WTC11 (cell line): Measurements from ENCODE around the gene CNP. TPM values are rescaled to one million over a fixed set of nuclear protein-coding genes. Genes with fewer than 3 reads are reported as not detected.

ENCODE experiments used
- ATAC-seq: fragments of 200-7000 bp; cut with Tn5 transposase; 2 replicates; pipeline ENCODE4 v1.10.0; 2021; ENCODE audit warnings: mild to moderate bottlenecking, moderate library complexity
- CTCF ChIA-PET: fragments of 300-600 bp; sonication (Branson Sonifier 250); formaldehyde crosslinking; loops from one replicate; lab custom pipeline; 2021; ENCODE audit warnings: antibody characterized with exemption; lab: Charles Lee
- POLR2A ChIA-PET: fragments of 350-600 bp; sonication (Branson Sonifier 250); formaldehyde crosslinking; loops from one replicate; lab custom pipeline; 2021; ENCODE audit warnings: antibody characterized with exemption; lab: Charles Lee
- DNase-seq: peaks from one replicate; pipeline ENCODE4 v3.0.0; 2021; ENCODE audit warnings: low spot score
- H3K27ac Mint-ChIP-seq: 2 replicates; pipeline ENCODE4 v1.8.0; 2021; ENCODE audit warnings: mixed read lengths
- H3K27me3 Mint-ChIP-seq: 2 replicates; pipeline ENCODE4 v1.8.0; 2021; ENCODE audit warnings: low read depth, mild to moderate bottlenecking, moderate library complexity, mixed read lengths
- H3K36me3 Mint-ChIP-seq: 2 replicates; pipeline ENCODE4 v1.8.0; 2021; ENCODE audit warnings: mixed read lengths
- H3K4me1 Mint-ChIP-seq: 2 replicates; pipeline ENCODE4 v1.8.0; 2022; ENCODE audit warnings: mixed read lengths
- H3K4me3 Mint-ChIP-seq: 2 replicates; pipeline ENCODE4 v1.8.0; 2021; ENCODE audit warnings: mild to moderate bottlenecking, moderate library complexity, mixed read lengths
- H3K9me3 Mint-ChIP-seq: 2 replicates; pipeline ENCODE4 v1.8.0; 2021; ENCODE audit warnings: mixed read lengths
- ATF1 ChIP-seq: sonication (generic); formaldehyde crosslinking; IDR thresholded peaks from 2 replicates; pipeline ENCODE4 v1.8.1; 2023; ENCODE audit warnings: mild to moderate bottlenecking, moderate library complexity, missing genetic modification reagents
- CDX4 ChIP-seq: fragments of 250-450 bp; sonication (Bioruptor Pico); IDR thresholded peaks from 2 replicates; pipeline ENCODE4 v1.9.0; 2021; ENCODE audit warnings: moderate library complexity, mild to moderate bottlenecking, inconsistent platforms, borderline replicate concordance
- EMX1 ChIP-seq: fragments of 250-450 bp; sonication (Bioruptor Pico); IDR thresholded peaks from 2 replicates; pipeline ENCODE4 v1.8.0; 2021; ENCODE audit warnings: mild to moderate bottlenecking
- GTF2I ChIP-seq: fragments of 250-450 bp; sonication (Bioruptor Pico); conservative IDR thresholded peaks from 2 replicates; pipeline ENCODE4 v1.4.0; 2021; ENCODE audit warnings: mild to moderate bottlenecking
- KAT7 ChIP-seq: sonication (generic); formaldehyde crosslinking; IDR thresholded peaks from 2 replicates; pipeline ENCODE4 v1.8.1; 2023; ENCODE audit warnings: missing genetic modification reagents, mild to moderate bottlenecking, borderline replicate concordance
- SOX15 ChIP-seq: fragments of 250-450 bp; sonication (Bioruptor Pico); IDR thresholded peaks from 2 replicates; pipeline ENCODE4 v1.9.0; 2021; ENCODE audit warnings: mild to moderate bottlenecking
- SP1 ChIP-seq: sonication (generic); formaldehyde crosslinking; conservative IDR thresholded peaks from 2 replicates; pipeline ENCODE4 v1.8.1; 2022; ENCODE audit warnings: missing genetic modification reagents
- ZBTB21 ChIP-seq: sonication (generic); formaldehyde crosslinking; IDR thresholded peaks from 2 replicates; pipeline ENCODE4 v1.8.1; 2023; ENCODE audit warnings: mild to moderate bottlenecking, missing genetic modification reagents, borderline replicate concordance
- ZNF121 ChIP-seq: sonication (generic); formaldehyde crosslinking; IDR thresholded peaks from 2 replicates; pipeline ENCODE4 v1.8.0; 2023; ENCODE audit warnings: missing genetic modification reagents
- ZNF423 ChIP-seq: fragments of 250-450 bp; sonication (Bioruptor Pico); IDR thresholded peaks from 2 replicates; pipeline ENCODE4 v2.1.2; 2022; ENCODE audit warnings: mild to moderate bottlenecking, moderate library complexity
- total RNA-seq: library from RNA; stranded (reverse); gene quantifications from 3 replicates; pipeline ENCODE4 v1.2.3, GENCODE V29; 2021
- TF ChIP-seq, protein P1 (sequence below): sonication (generic); formaldehyde crosslinking; IDR thresholded peaks from 2 replicates; pipeline ENCODE4 v1.8.0; 2023; ENCODE audit warnings: mild to moderate bottlenecking, missing genetic modification reagents
- TF ChIP-seq, protein P2 (sequence below): sonication (generic); formaldehyde crosslinking; IDR thresholded peaks from 2 replicates; pipeline ENCODE4 v1.8.1; 2023; ENCODE audit warnings: mild to moderate bottlenecking, missing genetic modification reagents
- TF ChIP-seq, protein P3 (sequence below): sonication (generic); formaldehyde crosslinking; IDR thresholded peaks from 2 replicates; pipeline ENCODE4 v1.8.1; 2023; ENCODE audit warnings: mild to moderate bottlenecking, moderate library complexity, missing genetic modification reagents
- TF ChIP-seq, protein P4 (sequence below): sonication (generic); formaldehyde crosslinking; IDR thresholded peaks from 2 replicates; pipeline ENCODE4 v1.8.1; 2022; ENCODE audit warnings: missing genetic modification reagents, borderline replicate concordance

CNP gene
- total RNA-seq, 1 experiment from 2014 or later, result 52.5 TPM

DNA sequence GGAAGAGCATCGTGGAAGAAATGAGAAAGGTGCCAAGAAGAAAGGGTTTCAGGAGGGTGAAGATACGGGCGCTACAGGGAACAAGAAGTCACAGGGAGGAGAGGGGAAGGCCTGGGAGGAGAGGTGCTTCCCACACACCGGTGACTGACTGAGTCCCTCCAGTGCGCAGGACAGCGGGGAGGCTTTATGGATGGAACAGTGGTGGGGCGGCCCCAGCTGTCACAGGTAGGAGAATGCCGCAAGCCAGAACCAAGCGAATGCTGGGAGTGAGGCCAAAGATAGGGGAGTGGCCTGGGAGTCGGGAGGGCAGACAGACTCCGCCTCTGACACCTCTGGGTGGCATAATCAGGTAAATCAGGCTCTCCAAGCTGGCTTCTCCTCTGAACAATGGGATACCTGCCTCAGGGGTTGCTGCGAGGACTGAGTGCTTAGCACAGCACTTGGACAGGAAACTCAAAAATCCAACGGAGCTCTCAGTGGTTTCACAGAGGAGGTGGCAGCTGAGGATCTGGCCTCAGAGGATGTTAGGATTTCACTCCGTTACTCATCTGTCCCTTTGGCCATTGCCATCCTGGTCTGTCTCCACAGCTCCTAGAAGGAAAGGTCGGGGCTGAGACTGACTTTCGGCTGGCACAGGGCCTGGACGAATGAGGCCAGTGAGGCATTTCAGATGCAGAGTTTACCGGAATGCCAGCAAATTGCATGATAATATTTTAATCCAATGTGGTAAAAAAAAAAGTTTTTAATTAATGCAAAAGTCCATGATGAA is 717 bp upstream of the CNP start:
- peak overlapping the region; percentile 84 for H3K4me3 Mint-ChIP-seq
- TF ChIP-seq, protein P1, sequence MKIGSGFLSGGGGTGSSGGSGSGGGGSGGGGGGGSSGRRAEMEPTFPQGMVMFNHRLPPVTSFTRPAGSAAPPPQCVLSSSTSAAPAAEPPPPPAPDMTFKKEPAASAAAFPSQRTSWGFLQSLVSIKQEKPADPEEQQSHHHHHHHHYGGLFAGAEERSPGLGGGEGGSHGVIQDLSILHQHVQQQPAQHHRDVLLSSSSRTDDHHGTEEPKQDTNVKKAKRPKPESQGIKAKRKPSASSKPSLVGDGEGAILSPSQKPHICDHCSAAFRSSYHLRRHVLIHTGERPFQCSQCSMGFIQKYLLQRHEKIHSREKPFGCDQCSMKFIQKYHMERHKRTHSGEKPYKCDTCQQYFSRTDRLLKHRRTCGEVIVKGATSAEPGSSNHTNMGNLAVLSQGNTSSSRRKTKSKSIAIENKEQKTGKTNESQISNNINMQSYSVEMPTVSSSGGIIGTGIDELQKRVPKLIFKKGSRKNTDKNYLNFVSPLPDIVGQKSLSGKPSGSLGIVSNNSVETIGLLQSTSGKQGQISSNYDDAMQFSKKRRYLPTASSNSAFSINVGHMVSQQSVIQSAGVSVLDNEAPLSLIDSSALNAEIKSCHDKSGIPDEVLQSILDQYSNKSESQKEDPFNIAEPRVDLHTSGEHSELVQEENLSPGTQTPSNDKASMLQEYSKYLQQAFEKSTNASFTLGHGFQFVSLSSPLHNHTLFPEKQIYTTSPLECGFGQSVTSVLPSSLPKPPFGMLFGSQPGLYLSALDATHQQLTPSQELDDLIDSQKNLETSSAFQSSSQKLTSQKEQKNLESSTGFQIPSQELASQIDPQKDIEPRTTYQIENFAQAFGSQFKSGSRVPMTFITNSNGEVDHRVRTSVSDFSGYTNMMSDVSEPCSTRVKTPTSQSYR (CRISPR knock-in tag), result no peak
- TF ChIP-seq ZNF423 (CRISPR knock-in tag) (peak; percentile 68), SP1 (0 out of 2 replicates have a peak, but pooled peaks have one; percentile 37), KAT7 (CRISPR knock-in tag) (no peak), ZBTB21 (CRISPR knock-in tag) (peak; percentile 37; the same call in 1 of the 2 replicates)
- TF ChIP-seq, protein P2, sequence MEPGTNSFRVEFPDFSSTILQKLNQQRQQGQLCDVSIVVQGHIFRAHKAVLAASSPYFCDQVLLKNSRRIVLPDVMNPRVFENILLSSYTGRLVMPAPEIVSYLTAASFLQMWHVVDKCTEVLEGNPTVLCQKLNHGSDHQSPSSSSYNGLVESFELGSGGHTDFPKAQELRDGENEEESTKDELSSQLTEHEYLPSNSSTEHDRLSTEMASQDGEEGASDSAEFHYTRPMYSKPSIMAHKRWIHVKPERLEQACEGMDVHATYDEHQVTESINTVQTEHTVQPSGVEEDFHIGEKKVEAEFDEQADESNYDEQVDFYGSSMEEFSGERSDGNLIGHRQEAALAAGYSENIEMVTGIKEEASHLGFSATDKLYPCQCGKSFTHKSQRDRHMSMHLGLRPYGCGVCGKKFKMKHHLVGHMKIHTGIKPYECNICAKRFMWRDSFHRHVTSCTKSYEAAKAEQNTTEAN (CRISPR knock-in tag), result no peak
- TF ChIP-seq, all 79 proteins: peak for 3
- DNase-seq (peak; percentile 84), ATAC-seq (peak; percentile 82)
- Mint-ChIP-seq H3K27ac (peak overlapping the region; percentile 94), H3K36me3 (no peaks in the 10 kb centered on the region; the same call in 1 of the 2 replicates), H3K4me1 (peaks cover 18% of the 10 kb centered on the region), H3K9me3 (no peaks in the 10 kb centered on the region), H3K27me3 (peaks cover 11% of the 10 kb centered on the region)
- POLR2A ChIA-PET, result interaction anchor here (0.6 to 1.6 kb wide), 8 partner anchors 9 to 181 kb away, joined by 3 to 7 read pairs (median 3); partner anchors contain the start of genes DNAJC7, NKIRAS2 and ODAD4
- CTCF ChIA-PET, result interaction anchor here (0.9 to 2.6 kb wide), 16 partner anchors 9 to 562 kb away, joined by 3 to 14 read pairs (median 4); partner anchors contain the start of genes ACLY, DNAJC7, JUP and KAT2A

- H3K27me3 Mint-ChIP-seq, result peaks cover 8% of the 10 kb centered on the region
- peaks cover 18% of the 10 kb centered on the region for H3K4me1 Mint-ChIP-seq
These were observed 736 bp downstream of the CNP start for GRCh38 chr17:41967141-41967920.

More at GRCh38 chr17:41967141-41967920, 736 bp downstream of the CNP start:
- ATAC-seq (peak; percentile 1; the same call in 1 of the 2 replicates), DNase-seq (peak; percentile 23)
- Mint-ChIP-seq H3K27ac (peak overlapping the region; percentile 47; the same call in 1 of the 2 replicates), H3K4me3 (peak overlapping the region; percentile 64), H3K9me3 (no peaks in the 10 kb centered on the region), H3K36me3 (peaks cover 5% of the 10 kb centered on the region; the same call in 1 of the 2 replicates)
- ChIA-PET CTCF (interaction anchor here (0.6 to 2.5 kb wide), 5 partner anchors 10 to 154 kb away, joined by 3 to 9 read pairs (median 3); partner anchors contain the start of genes KAT2A and ODAD4), POLR2A (interaction anchor here (0.8 to 2.6 kb wide), 5 partner anchors 8 to 103 kb away, joined by 3 to 7 read pairs (median 5); partner anchors contain the start of genes KLHL11, NKIRAS2 and ODAD4)
- TF ChIP-seq ZNF121 (CRISPR knock-in tag) (peak; percentile 99), GTF2I (no peak), SOX15 (CRISPR knock-in tag) (no peak), CDX4 (no peak), ATF1 (CRISPR knock-in tag) (no peak), EMX1 (CRISPR knock-in tag) (0 out of 2 replicates have a peak, but pooled peaks have one; percentile 37)
- TF ChIP-seq, protein P3, sequence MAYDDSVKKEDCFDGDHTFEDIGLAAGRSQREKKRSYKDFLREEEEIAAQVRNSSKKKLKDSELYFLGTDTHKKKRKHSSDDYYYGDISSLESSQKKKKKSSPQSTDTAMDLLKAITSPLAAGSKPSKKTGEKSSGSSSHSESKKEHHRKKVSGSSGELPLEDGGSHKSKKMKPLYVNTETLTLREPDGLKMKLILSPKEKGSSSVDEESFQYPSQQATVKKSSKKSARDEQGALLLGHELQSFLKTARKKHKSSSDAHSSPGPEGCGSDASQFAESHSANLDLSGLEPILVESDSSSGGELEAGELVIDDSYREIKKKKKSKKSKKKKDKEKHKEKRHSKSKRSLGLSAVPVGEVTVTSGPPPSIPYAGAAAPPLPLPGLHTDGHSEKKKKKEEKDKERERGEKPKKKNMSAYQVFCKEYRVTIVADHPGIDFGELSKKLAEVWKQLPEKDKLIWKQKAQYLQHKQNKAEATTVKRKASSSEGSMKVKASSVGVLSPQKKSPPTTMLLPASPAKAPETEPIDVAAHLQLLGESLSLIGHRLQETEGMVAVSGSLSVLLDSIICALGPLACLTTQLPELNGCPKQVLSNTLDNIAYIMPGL (CRISPR knock-in tag), result 0 out of 2 replicates have a peak, but pooled peaks have one; percentile 12
- TF ChIP-seq, protein P4, sequence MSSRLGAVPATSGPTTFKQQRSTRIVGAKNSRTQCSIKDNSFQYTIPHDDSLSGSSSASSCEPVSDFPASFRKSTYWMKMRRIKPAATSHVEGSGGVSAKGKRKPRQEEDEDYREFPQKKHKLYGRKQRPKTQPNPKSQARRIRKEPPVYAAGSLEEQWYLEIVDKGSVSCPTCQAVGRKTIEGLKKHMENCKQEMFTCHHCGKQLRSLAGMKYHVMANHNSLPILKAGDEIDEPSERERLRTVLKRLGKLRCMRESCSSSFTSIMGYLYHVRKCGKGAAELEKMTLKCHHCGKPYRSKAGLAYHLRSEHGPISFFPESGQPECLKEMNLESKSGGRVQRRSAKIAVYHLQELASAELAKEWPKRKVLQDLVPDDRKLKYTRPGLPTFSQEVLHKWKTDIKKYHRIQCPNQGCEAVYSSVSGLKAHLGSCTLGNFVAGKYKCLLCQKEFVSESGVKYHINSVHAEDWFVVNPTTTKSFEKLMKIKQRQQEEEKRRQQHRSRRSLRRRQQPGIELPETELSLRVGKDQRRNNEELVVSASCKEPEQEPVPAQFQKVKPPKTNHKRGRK (CRISPR knock-in tag), result no peak
